Liver (tissue), 3 donors: ENCODE measurements around the gene RTN4RL1.

Experiments used
- ATF3 ChIP-seq: IDR thresholded peaks from 2 replicates; pipeline ENCODE4 v1.6.1; 2016; ENCODE audit warnings: antibody characterized with exemption
- CTCF ChIP-seq: fragments of 150-350 bp; IDR thresholded peaks from 2 replicates; pipeline ENCODE4 v1.5.1; 2017; ENCODE audit warnings: improper control_type of control experiment, low read depth, low read length; ENCODE audit not compliant: missing input control
- MAX ChIP-seq: IDR thresholded peaks from 2 replicates; pipeline ENCODE4 v1.6.1; 2016; ENCODE audit warnings: antibody characterized with exemption
- REST ChIP-seq: IDR thresholded peaks from 2 replicates; pipeline ENCODE4 v1.6.1; 2016; ENCODE audit warnings: antibody characterized with exemption, mild to moderate bottlenecking
- SP1 ChIP-seq: IDR thresholded peaks from 2 replicates; pipeline ENCODE4 v1.6.1; 2018; ENCODE audit warnings: antibody characterized with exemption, mild to moderate bottlenecking
- YY1 ChIP-seq: IDR thresholded peaks from 2 replicates; pipeline ENCODE4 v1.6.1; 2016; ENCODE audit warnings: antibody characterized with exemption, mild to moderate bottlenecking
- ZBTB33 ChIP-seq: IDR thresholded peaks from 2 replicates; pipeline ENCODE4 v1.6.1; 2016; ENCODE audit warnings: antibody characterized with exemption
- donor health status: healthy.
- donor health status: healthy.

GRCh38 chr17:2029911-2030778 lies 5.0 kb upstream of the RTN4RL1 start, which contains the start of gene DPH1:
- no peak for TF ChIP-seq CTCF
- TF ChIP-seq REST, result peak; percentile 58
- no peak for TF ChIP-seq ATF3
- TF ChIP-seq SP1, result peak; percentile 73
- peak; percentile 97 for TF ChIP-seq YY1
- no peak for TF ChIP-seq ZBTB33
- TF ChIP-seq MAX, result peak; percentile 98
